ENCODE measurements around the gene MET.

Gene MET

GRCh38 chr7:116786791-116787443 lies 114.9 kb downstream of the MET start:
- DNase-seq, result no peak

DNA sequence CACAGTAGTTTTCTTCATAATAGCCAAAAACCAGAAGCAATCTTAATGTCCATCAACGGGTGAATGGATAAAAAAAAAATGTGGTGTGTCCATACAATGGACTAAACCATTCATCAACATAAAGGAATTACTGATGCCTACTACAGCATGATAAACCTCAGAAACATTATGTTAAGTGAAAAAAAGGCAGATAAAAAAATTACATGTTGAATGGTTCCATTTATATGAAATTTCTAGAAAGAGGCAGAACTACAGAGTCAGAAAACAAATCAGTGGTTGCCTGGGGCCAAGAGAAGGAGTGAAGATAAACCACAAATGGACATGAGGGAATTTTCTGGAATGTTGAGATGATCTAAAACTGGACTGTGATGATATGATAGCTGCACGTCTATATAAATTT lies 115.9 kb downstream of the MET start:
- no peak for DNase-seq

- no peak for DNase-seq
These were observed 116.7 kb downstream of the MET start for GRCh38 chr7:116788572-116789197.

GRCh38 chr7:116790025-116790424 lies 118.0 kb downstream of the MET start:
- no peak for DNase-seq

- no peak for DNase-seq
These were observed 120.8 kb downstream of the MET start for GRCh38 chr7:116792813-116793212.

GRCh38 chr7:116793795-116794340 lies 121.9 kb downstream of the MET start:
- no peak for DNase-seq

- DNase-seq, result no peak
These were observed 124.5 kb downstream of the MET start for GRCh38 chr7:116796471-116796870.

GRCh38 chr7:116797612-116798011 lies 125.6 kb downstream of the MET start:
- no peak for DNase-seq

GRCh38 chr7:116798232-116798631 lies 126.2 kb downstream of the MET start:
- no peak for DNase-seq

DNA sequence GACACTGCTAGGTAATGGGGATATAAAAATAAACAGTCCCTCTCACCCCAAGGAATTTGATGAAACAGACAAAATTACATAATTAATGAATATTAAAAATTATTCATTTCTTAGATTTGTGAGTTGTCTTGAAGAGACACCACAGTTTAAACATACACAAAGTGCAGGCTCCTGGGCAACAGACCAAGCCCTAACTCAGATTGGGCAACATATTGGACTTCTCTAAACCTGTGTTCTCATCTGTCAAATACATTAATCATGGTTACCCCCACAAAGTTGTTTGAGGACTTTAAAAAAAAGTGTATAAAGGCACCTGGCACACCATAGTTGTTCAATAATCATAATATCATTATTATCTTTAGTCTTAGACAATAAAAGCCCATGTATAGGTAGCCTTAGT lies 127.9 kb downstream of the MET start:
- DNase-seq, result no peak

DNA sequence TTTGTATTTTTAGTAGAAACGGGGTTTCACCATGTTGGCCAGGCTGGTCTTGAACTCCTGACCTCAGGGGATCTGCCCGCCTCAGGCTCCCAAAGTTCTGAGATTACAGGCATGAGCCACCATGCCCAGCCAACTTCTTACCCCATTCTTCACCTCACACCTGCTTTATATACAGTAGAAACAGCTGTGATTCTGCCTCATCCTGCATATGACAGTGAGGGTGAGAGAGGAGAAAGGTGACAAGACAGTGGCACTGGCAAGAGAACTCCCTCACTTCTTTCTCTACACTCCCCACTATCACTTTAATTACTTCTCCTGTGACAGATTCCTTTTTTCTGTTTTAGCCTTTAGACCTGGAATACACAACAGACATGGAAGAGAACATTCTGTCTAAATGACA lies 128.6 kb downstream of the MET start:
- no peak for DNase-seq

GRCh38 chr7:116801092-116801710 lies 129.2 kb downstream of the MET start:
- DNase-seq, result no peak

DNA sequence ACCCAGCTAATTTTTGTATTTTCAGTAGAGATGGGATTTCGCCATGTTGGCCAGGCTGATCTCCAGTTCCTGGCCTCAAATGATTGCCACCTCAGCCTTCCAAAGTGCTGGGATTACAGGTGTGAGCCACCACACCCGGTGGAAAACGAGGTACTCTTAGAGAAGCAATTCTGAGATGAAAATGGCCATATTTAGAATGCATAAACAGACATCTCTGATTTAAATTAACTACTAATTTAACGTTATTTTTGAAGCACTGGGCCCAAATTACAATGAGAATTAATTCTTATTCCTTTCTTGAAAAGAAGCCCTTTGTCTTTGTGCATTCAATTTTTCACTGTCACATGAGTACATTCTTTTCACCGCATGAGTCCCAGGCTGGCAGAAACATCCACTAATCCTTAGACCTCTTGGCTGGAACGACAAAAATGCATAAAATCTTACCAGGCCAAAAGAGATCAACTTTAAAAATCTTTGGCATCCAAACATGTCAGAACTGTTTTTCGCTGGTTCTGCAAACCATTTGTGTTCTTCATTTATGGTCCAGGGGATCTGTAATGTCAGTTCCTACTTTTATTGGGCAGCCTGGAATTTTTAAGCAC lies 130.2 kb downstream of the MET start:
- no peak for DNase-seq

DNA sequence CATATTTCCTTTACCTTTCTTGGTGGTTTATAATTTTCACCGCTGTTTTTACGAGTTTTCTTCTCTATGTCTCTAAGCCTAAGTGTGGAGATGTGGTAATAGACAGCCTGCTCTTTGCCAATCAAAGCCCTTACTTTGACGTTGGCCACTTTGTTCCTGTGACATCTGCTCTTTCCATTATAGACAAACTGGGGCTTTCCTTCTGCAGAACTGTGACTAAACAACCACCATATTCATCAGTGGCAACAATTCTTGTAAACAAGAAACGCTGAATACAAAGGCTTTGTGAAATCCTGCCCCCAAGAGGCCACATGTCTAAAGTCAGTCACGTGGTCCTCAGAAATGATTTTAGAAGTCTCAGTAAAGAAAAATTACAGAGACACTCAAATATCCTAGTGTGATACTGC lies 130.8 kb downstream of the MET start:
- DNase-seq, result peak; percentile 20

- DNase-seq, result no peak
These were observed 132.5 kb downstream of the MET start for GRCh38 chr7:116804471-116804870.

DNA sequence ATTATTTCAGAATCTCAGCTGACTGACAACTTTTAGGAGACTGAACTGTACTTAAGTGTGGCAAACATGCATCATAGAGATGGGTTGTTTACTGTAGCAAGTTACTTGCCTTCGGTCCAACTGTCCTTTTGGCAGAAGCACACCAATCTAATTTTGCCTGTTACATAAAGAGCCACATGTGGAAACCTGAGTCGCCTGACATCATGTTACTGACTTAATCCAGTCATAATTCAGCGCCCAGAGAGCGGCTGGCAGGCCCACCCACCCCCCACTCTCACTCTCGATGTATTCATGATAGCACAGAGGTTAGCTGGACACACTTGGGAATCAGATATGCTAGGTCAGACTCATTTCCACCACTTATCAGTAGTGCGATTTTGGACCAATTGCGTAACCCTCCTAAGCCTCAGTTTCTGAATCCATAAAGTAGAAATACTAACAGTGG lies 133.1 kb downstream of the MET start:
- DNase-seq, result no peak

GRCh38 chr7:116806046-116806944 lies 134.3 kb downstream of the MET start:
- DNase-seq, result no peak

DNA sequence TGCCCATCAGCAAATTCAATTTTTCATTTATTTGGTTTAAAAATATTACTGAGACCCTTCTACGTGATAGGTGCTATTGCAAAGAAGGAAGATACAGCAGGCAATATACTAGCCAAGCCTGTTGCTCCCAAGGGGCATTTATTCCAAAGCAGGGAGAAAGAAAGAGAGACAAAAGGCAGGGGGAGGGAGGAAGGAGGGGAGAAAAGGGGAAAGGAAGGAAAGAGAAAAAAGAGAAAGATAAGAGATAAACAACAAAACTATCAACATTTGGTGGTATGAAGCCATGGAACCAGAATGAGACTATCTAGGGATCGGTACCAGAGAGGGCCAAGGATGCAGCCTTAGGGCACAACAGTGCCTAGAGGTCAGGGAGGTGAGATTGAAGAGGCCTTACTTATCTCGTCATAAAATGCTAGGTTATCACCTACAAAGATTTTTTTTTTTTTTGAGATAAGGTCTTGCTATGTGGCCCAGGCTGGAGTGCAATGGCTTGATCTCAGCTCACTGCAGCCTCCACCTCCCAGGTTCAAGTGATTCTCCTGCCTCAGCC lies 135.1 kb downstream of the MET start:
- no peak for DNase-seq

DNA sequence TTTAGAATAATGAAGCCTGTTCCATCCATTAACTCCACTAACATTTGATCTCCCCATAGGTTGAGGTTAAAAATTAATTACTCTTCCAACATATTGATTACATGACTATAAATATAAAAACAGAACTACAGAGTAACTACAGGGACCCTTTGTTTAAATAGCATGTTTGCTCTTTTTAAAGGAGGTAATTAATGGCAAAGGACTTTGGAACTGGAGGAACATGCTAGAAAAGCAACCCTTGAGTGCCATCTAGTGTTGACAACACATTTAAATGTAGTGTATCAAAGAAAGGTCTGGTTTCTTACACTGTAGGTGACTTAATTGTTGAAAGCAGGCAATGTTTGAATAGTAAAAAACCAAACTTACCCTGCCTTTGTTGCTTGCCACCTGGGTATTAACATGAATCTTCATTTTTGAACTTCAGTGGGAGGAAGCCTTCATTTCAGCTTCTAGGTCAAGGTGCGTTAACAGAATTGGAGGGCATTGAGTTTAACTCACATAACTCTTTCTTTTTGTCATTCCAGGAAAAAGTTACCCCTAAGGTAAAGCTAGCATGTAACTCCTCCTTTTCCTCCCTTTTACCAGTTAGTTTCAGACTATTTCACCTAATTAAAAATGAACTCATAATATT lies 137.8 kb downstream of the MET start:
- DNase-seq, result peak; percentile 61

DNA sequence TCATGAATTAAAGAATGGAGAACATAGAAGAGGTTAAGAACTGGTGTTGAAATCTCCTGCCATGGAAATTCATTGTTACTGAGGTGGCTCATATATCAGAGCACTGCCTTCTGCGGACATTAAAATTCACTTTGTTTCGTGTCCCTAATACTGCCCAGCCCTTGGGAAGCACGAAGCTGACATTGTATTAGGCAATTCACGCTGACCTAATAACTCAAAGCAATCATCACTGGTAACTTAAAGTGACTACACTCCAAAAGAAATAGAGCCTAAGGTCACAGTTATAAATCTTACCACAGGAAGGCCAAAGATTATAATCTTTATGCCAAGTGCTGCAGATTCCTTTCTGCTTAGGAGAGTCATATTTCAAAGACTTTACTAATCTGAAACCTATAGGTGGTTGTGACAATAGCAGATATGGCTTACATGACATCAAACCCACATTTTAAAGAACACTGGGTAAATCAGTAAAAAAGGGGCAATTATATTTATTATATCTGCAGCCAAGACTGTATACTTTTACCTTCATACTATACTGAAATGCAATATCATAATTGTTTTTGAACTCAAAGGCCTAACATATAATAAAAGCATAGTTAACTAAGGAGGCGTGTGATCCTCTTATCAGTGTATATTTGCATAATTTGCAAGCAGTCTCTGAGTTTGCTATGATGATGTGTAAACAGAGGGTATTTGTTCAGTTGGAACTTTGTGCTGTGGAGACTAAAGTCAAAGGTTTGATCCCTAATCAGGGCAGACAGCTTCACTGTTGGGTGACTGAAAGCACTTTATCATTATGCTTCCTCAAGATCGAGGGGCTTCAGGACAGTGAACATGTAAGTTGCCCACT lies 138.5 kb downstream of the MET start:
- DNase-seq, result no peak

DNA sequence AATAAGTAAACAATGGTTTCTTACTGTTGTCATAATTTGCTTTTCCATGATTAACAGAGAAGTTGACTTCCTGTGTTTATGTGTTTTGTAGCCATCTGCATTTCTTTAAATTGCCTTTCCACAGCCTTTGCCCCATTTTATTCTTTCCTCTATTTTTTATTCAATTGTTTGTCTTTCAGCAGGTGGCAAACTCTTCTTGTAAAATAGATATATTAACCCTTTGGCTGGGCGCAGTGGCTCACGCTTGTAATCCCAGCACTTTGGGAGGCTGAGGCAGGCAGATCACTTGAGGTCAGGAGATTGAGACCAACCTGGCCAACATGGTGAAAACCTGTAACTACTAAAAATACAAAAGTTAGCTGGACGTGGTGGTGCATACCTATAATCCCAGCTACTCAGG lies 139.8 kb downstream of the MET start:
- DNase-seq, result no peak
